Measurements from ENCODE around the gene STK4.

GRCh38 chr20:45010399-45010828 is 44.1 kb downstream of the STK4 start:
- TF ChIP-seq CTCF (IDR thresholded peaks at IDR 0.05) (no peak), POLR2A (IDR thresholded peaks at IDR 0.05) (no peak)

Data from vagina (tissue), 2 donors.